ENCODE measurements around the gene RUNX1.

The RUNX1 gene

GRCh38 chr21:34889676-34890469 is 159.2 kb downstream of the RUNX1 start:
- DNase-seq, result peak; percentile 74

GRCh38 chr21:34889320-34889675 is 159.8 kb downstream of the RUNX1 start:
- peak; percentile 35 for DNase-seq

- DNase-seq, result peak; percentile 81
Observed at GRCh38 chr21:34888569-34889319, 160.4 kb downstream of the RUNX1 start.

- DNase-seq, result peak; percentile 88
Observed at GRCh38 chr21:34887725-34888568, 161.2 kb downstream of the RUNX1 start.

GRCh38 chr21:34887105-34887442 is 162.0 kb downstream of the RUNX1 start:
- DNase-seq, result no peak

- DNase-seq, result peak; percentile 18
Observed at GRCh38 chr21:34886240-34887104, 162.6 kb downstream of the RUNX1 start.

- no peak for DNase-seq
Observed at GRCh38 chr21:34885626-34886239, 163.4 kb downstream of the RUNX1 start.

- no peak for DNase-seq
Observed at GRCh38 chr21:34885125-34885524, 164.0 kb downstream of the RUNX1 start.

GRCh38 chr21:34884346-34884929 is 164.7 kb downstream of the RUNX1 start:
- no peak for DNase-seq

GRCh38 chr21:34883491-34884271 is 165.4 kb downstream of the RUNX1 start:
- no peak for DNase-seq

- no peak for DNase-seq
Observed at GRCh38 chr21:34882719-34883131, 166.4 kb downstream of the RUNX1 start.

GRCh38 chr21:34881839-34882371 is 167.2 kb downstream of the RUNX1 start:
- DNase-seq, result no peak

GRCh38 chr21:34881421-34881820 is 167.7 kb downstream of the RUNX1 start:
- DNase-seq, result no peak

- DNase-seq, result no peak
Observed at GRCh38 chr21:34880401-34880800, 168.7 kb downstream of the RUNX1 start.

GRCh38 chr21:34878940-34879339 is 170.2 kb downstream of the RUNX1 start:
- DNase-seq, result no peak

- no peak for DNase-seq
Observed at GRCh38 chr21:34878501-34878900, 170.6 kb downstream of the RUNX1 start.

- DNase-seq, result no peak
Observed at GRCh38 chr21:34877485-34878128, 171.5 kb downstream of the RUNX1 start.

GRCh38 chr21:34875830-34876229 is 173.3 kb downstream of the RUNX1 start:
- DNase-seq, result no peak

- DNase-seq, result no peak
Observed at GRCh38 chr21:34874684-34875513, 174.2 kb downstream of the RUNX1 start.
